Stimulated activated CD8-positive, alpha-beta memory T cell treated with anti-CD3 and anti-CD28 coated beads, Interleukin-4, amount 100 ng/mL, for 24 hours (primary cell): Measurements from ENCODE around the gene LMCD1.

Experiments used
- DNase-seq: peaks from one replicate; pipeline ENCODE4 v3.0.0-alpha.2; 2020; ENCODE audit warnings: low read depth

LMCD1 gene

GRCh38 chr3:8537440-8537839 is 35.8 kb downstream of the LMCD1 start:
- no peak for DNase-seq

- no peak for DNase-seq
Measured at GRCh38 chr3:8538223-8538622, 36.6 kb downstream of the LMCD1 start.

GRCh38 chr3:8538913-8539312 is 37.3 kb downstream of the LMCD1 start:
- DNase-seq, result no peak

GRCh38 chr3:8539419-8539818 is 37.8 kb downstream of the LMCD1 start:
- DNase-seq, result no peak

- DNase-seq, result no peak
Measured at GRCh38 chr3:8540456-8540855, 38.8 kb downstream of the LMCD1 start.

- no peak for DNase-seq
Measured at GRCh38 chr3:8541486-8541885, 39.9 kb downstream of the LMCD1 start.

- DNase-seq, result no peak
Measured at GRCh38 chr3:8542190-8543135, 40.8 kb downstream of the LMCD1 start.

- no peak for DNase-seq
Measured at GRCh38 chr3:8546609-8547008, 45.0 kb downstream of the LMCD1 start.

GRCh38 chr3:8548502-8549275 is 47.1 kb downstream of the LMCD1 start:
- DNase-seq, result no peak

GRCh38 chr3:8549354-8549753 is 47.7 kb downstream of the LMCD1 start:
- no peak for DNase-seq

GRCh38 chr3:8550611-8551010 is 49.0 kb downstream of the LMCD1 start:
- no peak for DNase-seq

GRCh38 chr3:8552223-8552762 is 50.7 kb downstream of the LMCD1 start:
- DNase-seq, result no peak

GRCh38 chr3:8553405-8553804 is 51.8 kb downstream of the LMCD1 start:
- no peak for DNase-seq

GRCh38 chr3:8554696-8555095 is 53.1 kb downstream of the LMCD1 start:
- DNase-seq, result no peak

- DNase-seq, result no peak
Measured at GRCh38 chr3:8555113-8555661, 53.6 kb downstream of the LMCD1 start.

- no peak for DNase-seq
Measured at GRCh38 chr3:8555725-8556472, 54.3 kb downstream of the LMCD1 start.

GRCh38 chr3:8556473-8556869 is 54.8 kb downstream of the LMCD1 start:
- DNase-seq, result no peak

- no peak for DNase-seq
Measured at GRCh38 chr3:8557298-8557697, 55.7 kb downstream of the LMCD1 start.

- DNase-seq, result no peak
Measured at GRCh38 chr3:8558645-8559044, 57.0 kb downstream of the LMCD1 start.

- no peak for DNase-seq
Measured at GRCh38 chr3:8559351-8559750, 57.7 kb downstream of the LMCD1 start.

GRCh38 chr3:8560366-8561007 is 58.9 kb downstream of the LMCD1 start:
- DNase-seq, result no peak
